Measurements from ENCODE around the gene OXSM. TPM values are rescaled to one million over a fixed set of nuclear protein-coding genes. Genes with fewer than 3 reads are reported as not detected.
A peak's percentile ranks its signal among the peaks of the same experiment; 100 is the strongest.

The OXSM gene
- total RNA-seq, 4 donors from 2014 or later: 5.9 to 7.9 (median 7.0) TPM

DNA sequence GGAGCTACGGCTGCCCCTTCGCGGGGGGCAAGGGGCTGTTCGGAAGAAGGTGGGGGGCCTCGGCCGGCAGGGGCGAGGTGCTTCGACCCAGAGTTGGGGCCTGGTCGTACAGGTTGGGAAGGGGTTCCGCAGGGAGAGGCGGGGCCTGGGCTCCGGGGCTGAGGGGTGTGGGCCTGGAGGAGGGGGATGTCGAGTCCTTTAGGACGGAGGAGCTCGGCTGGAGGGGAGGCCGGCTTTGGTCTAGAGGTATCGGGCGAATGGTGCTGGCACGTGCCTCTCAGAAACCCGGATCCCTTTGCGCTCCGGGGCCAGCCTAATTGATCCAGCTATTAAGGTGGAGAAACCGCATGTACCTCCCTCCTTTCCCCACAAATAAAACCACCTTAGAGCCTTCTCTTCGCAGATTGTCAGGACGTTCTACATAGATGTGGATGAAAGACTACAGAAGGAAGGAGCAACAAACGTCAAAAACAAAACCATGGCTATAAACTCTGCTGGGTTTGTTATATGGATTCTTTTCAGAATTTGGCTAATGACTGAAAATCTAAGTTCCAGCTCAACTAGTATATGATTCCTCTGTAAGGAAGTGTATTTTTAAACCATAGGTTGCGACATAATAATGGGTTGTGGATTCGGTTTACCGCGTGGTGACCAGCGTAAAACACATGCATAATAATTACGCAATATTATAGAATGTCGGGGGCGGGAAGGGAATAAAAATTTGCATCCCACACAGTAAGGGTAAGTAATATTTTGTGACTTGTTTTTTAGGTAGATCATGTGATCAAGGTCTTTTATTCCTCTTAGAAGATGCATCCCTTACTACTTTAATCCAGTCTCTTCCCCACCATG, 6.0 kb upstream of the OXSM start:
- TF ChIP-seq EP300 (IDR thresholded peaks at IDR 0.05): no peak
- TF ChIP-seq POLR2AphosphoS5 (IDR thresholded peaks at IDR 0.05): peak; percentile 10
- TF ChIP-seq, protein P1, sequence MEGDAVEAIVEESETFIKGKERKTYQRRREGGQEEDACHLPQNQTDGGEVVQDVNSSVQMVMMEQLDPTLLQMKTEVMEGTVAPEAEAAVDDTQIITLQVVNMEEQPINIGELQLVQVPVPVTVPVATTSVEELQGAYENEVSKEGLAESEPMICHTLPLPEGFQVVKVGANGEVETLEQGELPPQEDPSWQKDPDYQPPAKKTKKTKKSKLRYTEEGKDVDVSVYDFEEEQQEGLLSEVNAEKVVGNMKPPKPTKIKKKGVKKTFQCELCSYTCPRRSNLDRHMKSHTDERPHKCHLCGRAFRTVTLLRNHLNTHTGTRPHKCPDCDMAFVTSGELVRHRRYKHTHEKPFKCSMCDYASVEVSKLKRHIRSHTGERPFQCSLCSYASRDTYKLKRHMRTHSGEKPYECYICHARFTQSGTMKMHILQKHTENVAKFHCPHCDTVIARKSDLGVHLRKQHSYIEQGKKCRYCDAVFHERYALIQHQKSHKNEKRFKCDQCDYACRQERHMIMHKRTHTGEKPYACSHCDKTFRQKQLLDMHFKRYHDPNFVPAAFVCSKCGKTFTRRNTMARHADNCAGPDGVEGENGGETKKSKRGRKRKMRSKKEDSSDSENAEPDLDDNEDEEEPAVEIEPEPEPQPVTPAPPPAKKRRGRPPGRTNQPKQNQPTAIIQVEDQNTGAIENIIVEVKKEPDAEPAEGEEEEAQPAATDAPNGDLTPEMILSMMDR (IDR thresholded peaks at IDR 0.05): peak in 1 of 4 experiments; percentile 6
- 52 to 60% methylated on average over 11 to 12 of the region's 34 CpGs for WGBS, 2 donors (ENCODE audit: low coverage in 1 of 2)
- peaks cover 0 to 36% (median 11%) of the 10 kb centered on the region in 3 donors for H3K4me1 ChIP-seq
- H3K4me3 ChIP-seq: peak overlapping the region; percentile 92 to 93
- H3K36me3 ChIP-seq: no peaks in the 10 kb centered on the region
- peak overlapping the region; percentile 63 to 95 (median 92) for H3K27ac ChIP-seq
- H3K27me3 ChIP-seq: no peaks in the 10 kb centered on the region
- ATAC-seq: peak; percentile 57
- H3K9me3 ChIP-seq: no peaks in the 10 kb centered on the region

DNA sequence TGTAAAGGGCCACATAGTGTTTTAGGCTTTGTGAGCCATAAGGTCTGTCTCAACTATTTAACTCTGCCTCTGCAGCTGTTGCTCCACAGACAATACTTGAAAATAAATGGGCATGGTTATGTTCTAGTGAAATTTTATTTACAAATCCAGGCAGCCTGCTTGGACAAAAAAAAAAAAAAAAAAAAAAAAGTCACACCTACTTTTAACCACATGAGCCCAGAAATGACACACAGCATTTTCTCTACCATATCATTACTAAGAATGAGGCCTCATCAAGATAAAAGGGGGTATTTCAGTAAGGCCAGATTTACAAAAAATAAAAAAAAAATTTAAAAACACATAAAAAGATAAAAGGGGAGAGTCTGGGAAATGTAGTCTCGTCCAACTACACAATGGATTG, 4.9 kb upstream of the OXSM start:
- TF ChIP-seq, protein P1 (IDR thresholded peaks at IDR 0.05): no peak
- TF ChIP-seq POLR2AphosphoS5 (IDR thresholded peaks at IDR 0.05) (no peak), POLR2A (IDR thresholded peaks at IDR 0.05) (no peak), EP300 (IDR thresholded peaks at IDR 0.05) (no peak)
- WGBS, 2 donors (ENCODE audit: low coverage in 1 of 2): 100% methylated on average over 1 of the region's 1 CpG
- Histone ChIP-seq H3K4me3 (no peak overlapping the region), H3K36me3 (no peaks in the 10 kb centered on the region), H3K4me1 (peaks cover 0 to 41% (median 11%) of the 10 kb centered on the region in 3 donors), H3K27ac (no peak overlapping the region), H3K9me3 (no peaks in the 10 kb centered on the region), H3K27me3 (no peaks in the 10 kb centered on the region)
- ATAC-seq: no peak

DNA sequence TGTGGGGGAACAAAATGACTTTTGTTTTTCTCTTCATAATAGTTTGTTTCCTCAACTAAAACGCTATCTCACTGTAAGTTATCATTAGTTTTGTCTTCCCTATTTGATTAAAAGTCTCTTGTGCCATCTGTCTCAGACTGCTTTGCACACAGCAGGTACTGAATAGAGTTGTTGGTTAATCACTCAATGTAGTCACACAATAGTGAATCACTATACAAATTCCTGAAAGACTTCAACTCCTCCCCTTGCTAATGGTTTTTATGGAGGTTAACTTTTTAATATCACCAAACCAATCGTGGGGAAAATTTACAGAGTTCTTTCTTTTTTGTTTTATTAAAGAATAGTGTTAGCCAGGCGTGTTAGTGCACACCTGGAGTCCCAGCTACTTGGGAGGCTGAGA, 4.1 kb upstream of the OXSM start:
- TF ChIP-seq, protein P1 (IDR thresholded peaks at IDR 0.05): no peak
- TF ChIP-seq POLR2AphosphoS5 (IDR thresholded peaks at IDR 0.05): no peak
- TF ChIP-seq EP300 (IDR thresholded peaks at IDR 0.05): no peak
- H3K4me3 ChIP-seq: no peak overlapping the region
- H3K4me1 ChIP-seq: peaks cover 0 to 40% (median 12%) of the 10 kb centered on the region in 3 donors
- no peak overlapping the region for H3K27ac ChIP-seq
- H3K9me3 ChIP-seq: no peaks in the 10 kb centered on the region
- 64 to 74% methylated on average over 2 to 3 of the region's 3 CpGs for WGBS, 2 donors (ENCODE audit: low coverage in 1 of 2)
- H3K27me3 ChIP-seq: no peaks in the 10 kb centered on the region
- no peaks in the 10 kb centered on the region for H3K36me3 ChIP-seq
- ATAC-seq: no peak

DNA sequence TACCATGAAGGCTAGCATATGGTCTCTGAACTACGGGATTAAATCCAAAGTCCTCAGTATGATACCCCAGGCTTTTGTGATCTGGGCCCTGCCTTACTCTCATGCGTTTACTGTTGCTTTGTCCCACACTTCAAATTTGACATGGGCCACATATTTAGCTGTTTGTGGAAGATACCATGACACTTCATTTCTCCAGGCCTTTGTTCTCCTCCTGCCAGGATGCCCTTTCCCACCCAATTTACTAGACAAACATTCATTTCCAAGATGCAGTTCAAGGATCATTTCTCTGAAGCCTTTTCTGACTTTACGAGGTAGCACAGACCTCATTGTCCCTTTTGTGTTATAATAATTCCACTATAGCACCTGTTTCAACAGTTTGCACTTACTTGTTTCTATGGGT, 2.2 kb upstream of the OXSM start:
- Histone ChIP-seq H3K36me3 (no peaks in the 10 kb centered on the region), H3K4me3 (no peak overlapping the region), H3K4me1 (peaks cover 0 to 40% (median 3%) of the 10 kb centered on the region in 3 donors), H3K27ac (no peak overlapping the region), H3K27me3 (no peaks in the 10 kb centered on the region), H3K9me3 (no peaks in the 10 kb centered on the region)
- 89 to 95% methylated on average over 2 to 3 of the region's 3 CpGs for WGBS, 2 donors (ENCODE audit: low coverage in 1 of 2)
- TF ChIP-seq POLR2AphosphoS5 (IDR thresholded peaks at IDR 0.05) (no peak), POLR2A (IDR thresholded peaks at IDR 0.05) (no peak)
- TF ChIP-seq, protein P1 (IDR thresholded peaks at IDR 0.05): no peak
- no peak for ATAC-seq

DNA sequence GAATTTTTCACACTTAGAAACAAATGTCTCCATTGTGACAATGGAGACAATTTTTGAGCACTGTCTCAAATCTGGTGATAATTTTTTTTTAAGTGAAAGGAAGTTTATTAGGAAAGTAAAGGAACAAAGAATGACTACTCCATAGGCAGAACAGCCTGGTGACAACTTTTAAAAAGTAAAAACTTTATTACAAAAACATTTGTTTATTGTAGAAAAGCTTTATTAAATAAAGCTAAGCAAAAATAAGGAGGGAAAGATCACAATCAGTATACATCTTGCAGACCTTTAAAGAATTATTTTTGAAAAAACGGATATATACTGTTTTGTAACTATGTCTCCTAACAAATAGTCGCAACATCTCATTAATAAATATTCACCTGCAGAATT, 688 bp upstream of the OXSM start:
- H3K27ac ChIP-seq: peak overlapping the region; percentile 84 to 91 (median 88)

More for the DNA sequence above, 688 bp upstream of the OXSM start:
- Histone ChIP-seq H3K27me3 (no peaks in the 10 kb centered on the region), H3K9me3 (no peaks in the 10 kb centered on the region), H3K4me3 (peak overlapping the region; percentile 65 to 75), H3K36me3 (peaks cover 0 to 4% of the 10 kb centered on the region in 2 donors), H3K4me1 (peaks cover 0 to 44% (median 3%) of the 10 kb centered on the region in 3 donors)
- 9 to 18% methylated on average over 2 of the region's 2 CpGs for WGBS, 2 donors (ENCODE audit: low coverage in 1 of 2)
- TF ChIP-seq POLR2AphosphoS5 (IDR thresholded peaks at IDR 0.05) (no peak), POLR2A (IDR thresholded peaks at IDR 0.05) (no peak), EP300 (IDR thresholded peaks at IDR 0.05) (no peak)
- TF ChIP-seq, protein P1 (IDR thresholded peaks at IDR 0.05): no peak
- ATAC-seq: no peak

Measured in gastroesophageal sphincter (tissue), 4 donors.